ENCODE measurements around the gene KIF18B.

GRCh38 chr17:44982113-44982702 is 34.6 kb upstream of the KIF18B start:
- TF ChIP-seq CTCF (IDR thresholded peaks at IDR 0.05), result no peak
- no peak for TF ChIP-seq POLR2A (IDR thresholded peaks at IDR 0.05)

Data from sigmoid colon (tissue), 3 donors.